Liver (tissue), 9 donors: ENCODE data around the gene CDKN2C. TPM values are rescaled to one million over a fixed set of nuclear protein-coding genes. Genes with fewer than 3 reads are reported as not detected.

Source experiments
- DNase-seq: peaks from one replicate; pipeline ENCODE4 v3.0.0-alpha.2; 2017; ENCODE audit warnings: low spot score
- H3K27ac ChIP-seq, 2 donors: one replicate each; pipeline ENCODE4 v1.7.0; 2013; ENCODE audit warnings: inconsistent platforms in 2 of 2, low read length in 2 of 2, control low read depth in 1 of 2, low read depth in 1 of 2, mild to moderate bottlenecking in 1 of 2
- H3K27me3 ChIP-seq, 4 donors: one replicate each; pipeline versions ENCODE4 v1.6.1 to v1.7.0; 2013; ENCODE audit warnings: low read length in 3 of 4, inconsistent platforms in 1 of 4, mild to moderate bottlenecking in 1 of 4, moderate library complexity in 1 of 4; ENCODE audit not compliant: control insufficient read depth in 4 of 4, insufficient read depth in 4 of 4
- H3K36me3 ChIP-seq, 4 donors: one replicate each; pipeline versions ENCODE4 v1.6.1 to v1.7.0; 2013; ENCODE audit warnings: low read length in 3 of 4, mild to moderate bottlenecking in 3 of 4, low read depth in 1 of 4, moderate library complexity in 1 of 4; ENCODE audit not compliant: control insufficient read depth in 4 of 4, insufficient read depth in 3 of 4
- H3K4me1 ChIP-seq, 4 donors: one replicate each; pipeline versions ENCODE4 v1.6.1 to v1.7.0; 2013; ENCODE audit warnings: low read length in 3 of 4, mild to moderate bottlenecking in 3 of 4, moderate library complexity in 1 of 4; ENCODE audit not compliant: control insufficient read depth in 4 of 4, insufficient read depth in 4 of 4
- H3K4me3 ChIP-seq, 3 donors: one replicate each; pipeline versions ENCODE4 v1.6.1 to v1.7.0; 2013; ENCODE audit warnings: low read length in 3 of 3, control low read depth in 1 of 3, low read depth in 1 of 3, mild to moderate bottlenecking in 1 of 3
- H3K9ac ChIP-seq, 2 donors: one replicate each; pipeline ENCODE4 v1.7.0; 2013; ENCODE audit warnings: low read length in 2 of 2, mild to moderate bottlenecking in 2 of 2, moderate library complexity in 2 of 2, control low read depth in 1 of 2, low read depth in 1 of 2
- H3K9me3 ChIP-seq, 4 donors: one replicate each; pipeline versions ENCODE4 v1.6.1 to v1.7.0; 2013; ENCODE audit warnings: low read length in 3 of 4; ENCODE audit not compliant: control insufficient read depth in 4 of 4
- ATF3 ChIP-seq: IDR thresholded peaks from 2 replicates; pipeline ENCODE4 v1.6.1; 2016; ENCODE audit warnings: antibody characterized with exemption
- CTCF ChIP-seq: fragments of 150-350 bp; IDR thresholded peaks from 2 replicates; pipeline ENCODE4 v1.5.1; 2017; ENCODE audit warnings: improper control_type of control experiment, low read depth, low read length; ENCODE audit not compliant: missing input control
- EGR1 ChIP-seq, 2 donors: IDR thresholded peaks; 2 replicates each; pipeline ENCODE4 v1.6.1; 2016 to 2018; ENCODE audit warnings: antibody characterized with exemption in 2 of 2, low read depth in 2 of 2
- FOXA1 ChIP-seq: IDR thresholded peaks from 2 replicates; pipeline ENCODE4 v1.6.1; 2016; ENCODE audit warnings: antibody characterized with exemption
- FOXA2 ChIP-seq: IDR thresholded peaks from 2 replicates; pipeline ENCODE4 v1.6.1; 2016; ENCODE audit warnings: antibody characterized with exemption
- HNF4A ChIP-seq, 2 donors: conservative IDR thresholded peaks; 2 replicates each; pipeline ENCODE4 v1.6.1; 2016; ENCODE audit warnings: antibody characterized with exemption in 2 of 2, mild to moderate bottlenecking in 2 of 2
- HNF4G ChIP-seq: IDR thresholded peaks from 2 replicates; pipeline ENCODE4 v1.6.1; 2016; ENCODE audit warnings: antibody characterized with exemption
- MAX ChIP-seq: IDR thresholded peaks from 2 replicates; pipeline ENCODE4 v1.6.1; 2016; ENCODE audit warnings: antibody characterized with exemption
- RXRA ChIP-seq, 2 donors: IDR thresholded peaks; 2 replicates each; pipeline ENCODE4 v1.6.1; 2017 to 2018; ENCODE audit warnings: antibody characterized with exemption in 2 of 2, mild to moderate bottlenecking in 1 of 2
- SP1 ChIP-seq: IDR thresholded peaks from 2 replicates; pipeline ENCODE4 v1.6.1; 2018; ENCODE audit warnings: antibody characterized with exemption, mild to moderate bottlenecking
- TAF1 ChIP-seq: conservative IDR thresholded peaks from 2 replicates; pipeline ENCODE4 v1.6.1; 2016; ENCODE audit warnings: antibody characterized with exemption, mild to moderate bottlenecking
- ZBTB33 ChIP-seq: IDR thresholded peaks from 2 replicates; pipeline ENCODE4 v1.6.1; 2016; ENCODE audit warnings: antibody characterized with exemption
- WGBS: extraction: QIAGEN DNeasy Blood & Tissue Kit; methylation state at CpG from one replicate; pipeline ENCODE4 v1.1.7; 2013; 5-methylcytosine and 5-hydroxymethylcytosine counted together
- polyA plus RNA-seq, 2 donors: library from polyadenylated mRNA; stranded (reverse) in 1 of 2; unstranded in 1 of 2; fragments of 200-250 nt in 1 of 2; fragments of >200 nt in 1 of 2; fragmentation: Nextera tagmentation in 1 of 2; extraction: Ambion mirVana in 1 of 2; gene quantifications; one replicate each; pipeline versions ENCODE4 v1.2.1 to v1.2.3, GENCODE V29; 2013 to 2015
- total RNA-seq, 2 donors: library from RNA; depleted of rRNA; stranded (reverse); fragments of >200 nt; gene quantifications; one replicate each; pipeline ENCODE4 v1.2.3, GENCODE V29; 2014
- donor health status: healthy.
- donor health status: healthy.
- donor health status: healthy.
- donor health status: healthy.
- donor health status: healthy.

Gene CDKN2C
- total and polyA plus RNA-seq, 4 donors = 1.9 to 27.4 (median 4.2) TPM

GRCh38 chr1:51014878-51015277, 44.8 kb downstream of the CDKN2C start:
- no peaks in the 10 kb centered on the region for H3K27me3 ChIP-seq
- no peak overlapping the region for H3K27ac ChIP-seq
- H3K4me1 ChIP-seq = no peaks in the 10 kb centered on the region
- H3K9ac ChIP-seq = no peak overlapping the region
- DNase-seq = no peak
- TF ChIP-seq ZBTB33 = no peak
- TF ChIP-seq EGR1 (IDR thresholded peaks at IDR 0.05; ENCODE audit: low read depth in 2 of 2) = no peak
- TF ChIP-seq SP1 = no peak
- no peak for TF ChIP-seq RXRA (IDR thresholded peaks at IDR 0.05)
- TF ChIP-seq HNF4A (conservative IDR thresholded peaks at IDR 0.05) = no peak
- TF ChIP-seq FOXA2 = no peak
- TF ChIP-seq ATF3 = no peak
- TF ChIP-seq TAF1 = no peak
- no peak for TF ChIP-seq FOXA1
- WGBS = 94% methylated on average over 1 of the region's 1 CpG
- no peak overlapping the region for H3K4me3 ChIP-seq
- no peaks in the 10 kb centered on the region for H3K9me3 ChIP-seq
- H3K36me3 ChIP-seq = no peaks in the 10 kb centered on the region

DNA sequence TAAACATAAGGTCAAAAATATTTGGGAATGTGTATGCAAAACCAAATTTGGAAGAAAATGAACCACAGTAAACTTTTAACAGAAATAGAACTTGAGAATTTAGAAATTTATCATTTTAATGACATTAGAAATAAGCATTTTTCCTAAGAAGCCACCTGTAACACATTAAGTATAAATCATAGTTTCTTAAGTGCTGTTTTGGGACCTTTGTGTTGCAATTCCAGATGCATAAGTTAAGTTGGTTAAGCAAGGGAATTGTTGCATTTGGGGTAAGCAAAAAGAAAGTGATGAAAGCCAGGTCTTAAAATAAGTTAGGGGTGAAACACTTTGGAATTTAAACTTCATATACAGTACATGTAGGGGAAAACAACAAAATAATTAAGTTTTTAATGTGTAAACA, 49.8 kb downstream of the CDKN2C start:
- Histone ChIP-seq H3K9me3 (no peaks in the 10 kb centered on the region), H3K9ac (no peak overlapping the region), H3K27me3 (no peaks in the 10 kb centered on the region), H3K27ac (no peak overlapping the region), H3K4me3 (no peak overlapping the region), H3K36me3 (no peaks in the 10 kb centered on the region), H3K4me1 (no peaks in the 10 kb centered on the region)
- TF ChIP-seq CTCF (no peak), ATF3 (no peak), HNF4G (no peak), HNF4A (conservative IDR thresholded peaks at IDR 0.05) (no peak), MAX (no peak), ZBTB33 (no peak), FOXA1 (no peak)
- DNase-seq = no peak

Other genes starting within 250 kb of the CDKN2C start
- 10 to 100 TPM; 16.9 to 45.0 TPM for gene FAF1, start 10.0 kb upstream of the CDKN2C start, total RNA-seq
- gene FAF1, start 10.0 kb upstream of the CDKN2C start, polyA plus RNA-seq = 10 to 100 TPM in 1 of 2 donors, 1 to 10 TPM in 1; 8.6 to 19.4 TPM
- not detected for gene C1orf185, start 132.0 kb downstream of the CDKN2C start, total RNA-seq
- gene C1orf185, start 132.0 kb downstream of the CDKN2C start, polyA plus RNA-seq = not detected